GM19372 (cell line): ENCODE results near the gene WRNIP1.
"Not testable (repeated sequence)": the region's sequence is repeated elsewhere in the genome, so short reads cannot be mapped to it uniquely, and the experiment has no call there.

Experiments used
- ATAC-seq: cut with Tn5 transposase; IDR thresholded peaks from one replicate; pipeline ENCODE4 v1.9.1; 2021; ENCODE audit warnings: mild to moderate bottlenecking, low read depth, moderate library complexity; ENCODE audit not compliant: unreplicated experiment

The WRNIP1 gene

GRCh38 chr6:2782825-2783187 is 17.6 kb downstream of the WRNIP1 start:
- ATAC-seq = no peak

GRCh38 chr6:2783188-2783963 is 18.2 kb downstream of the WRNIP1 start:
- ATAC-seq = no peak

- ATAC-seq = no peak
These were observed 18.9 kb downstream of the WRNIP1 start for GRCh38 chr6:2784061-2784460.

- ATAC-seq = no peak
These were observed 19.7 kb downstream of the WRNIP1 start for GRCh38 chr6:2784930-2785329.

- ATAC-seq = no peak
These were observed 21.1 kb downstream of the WRNIP1 start for GRCh38 chr6:2786269-2786668.

GRCh38 chr6:2790588-2791449 is 25.6 kb downstream of the WRNIP1 start:
- ATAC-seq = no peak

- no peak for ATAC-seq
These were observed 26.3 kb downstream of the WRNIP1 start for GRCh38 chr6:2791450-2791974.

GRCh38 chr6:2792330-2793110 is 27.3 kb downstream of the WRNIP1 start:
- ATAC-seq = no peak

GRCh38 chr6:2793534-2794151 is 28.4 kb downstream of the WRNIP1 start:
- ATAC-seq = no peak

- no peak for ATAC-seq
These were observed 29.1 kb downstream of the WRNIP1 start for GRCh38 chr6:2794171-2794730.

- no peak for ATAC-seq
These were observed 30.0 kb downstream of the WRNIP1 start for GRCh38 chr6:2795162-2795561.

- no peak for ATAC-seq
These were observed 30.8 kb downstream of the WRNIP1 start for GRCh38 chr6:2795956-2796355.

- ATAC-seq = no peak
These were observed 31.7 kb downstream of the WRNIP1 start for GRCh38 chr6:2796861-2797260.

- no peak for ATAC-seq
These were observed 32.4 kb downstream of the WRNIP1 start for GRCh38 chr6:2797564-2798031.

GRCh38 chr6:2798586-2799134 is 33.5 kb downstream of the WRNIP1 start:
- ATAC-seq = no peak

- ATAC-seq = no peak
These were observed 34.8 kb downstream of the WRNIP1 start for GRCh38 chr6:2799936-2800527.

GRCh38 chr6:2800552-2801316 is 35.5 kb downstream of the WRNIP1 start:
- ATAC-seq = no peak

GRCh38 chr6:2801687-2802086 is 36.5 kb downstream of the WRNIP1 start:
- not testable (repeated sequence) for ATAC-seq
